Keratinocyte (primary cell): Measurements from ENCODE around the gene VPS37B. TPM values are rescaled to one million over a fixed set of nuclear protein-coding genes. Genes with fewer than 3 reads are reported as not detected.

ENCODE experiments used
- DNase-seq: peaks from one replicate; pipeline ENCODE4 v3.0.0-alpha.2; 2011; ENCODE audit warnings: low read depth, missing footprints, low spot score
- FAIRE-seq: peaks from 2 replicates; lab custom pipeline; 2011; peaks lifted over from hg19 to GRCh38; lab: Jason Lieb, UNC
- H2AFZ ChIP-seq: 2 replicates; pipeline ENCODE4 v1.6.0; 2012; ENCODE audit warnings: low read length, control low read depth, inconsistent platforms; ENCODE audit not compliant: control insufficient read depth
- H3K27ac ChIP-seq: 2 replicates; pipeline ENCODE4 v1.5.1; 2011; ENCODE audit warnings: low read length; ENCODE audit not compliant: control insufficient read depth, insufficient read depth
- H3K27me3 ChIP-seq: 3 replicates; pipeline ENCODE4 v1.6.0; 2011; ENCODE audit warnings: low read length; ENCODE audit not compliant: control insufficient read depth, insufficient read depth; ENCODE audit errors: extremely low read depth
- H3K36me3 ChIP-seq, 2 experiments: 2 replicates in 1 of 2; 3 replicates in 1 of 2; pipeline ENCODE4 v1.5.1; 2011; ENCODE audit warnings: low read length in 2 of 2, mild to moderate bottlenecking in 1 of 2; ENCODE audit not compliant: control insufficient read depth in 2 of 2, insufficient read depth in 2 of 2; ENCODE audit errors: extremely low read depth in 1 of 2
- H3K4me1 ChIP-seq: 3 replicates; pipeline ENCODE4 v1.5.1; 2011; ENCODE audit warnings: low read length; ENCODE audit not compliant: control insufficient read depth, insufficient read depth; ENCODE audit errors: extremely low read depth
- H3K4me2 ChIP-seq: 3 replicates; pipeline ENCODE4 v1.6.0; 2011; ENCODE audit warnings: low read depth, low read length; ENCODE audit not compliant: control insufficient read depth, insufficient read depth; ENCODE audit errors: extremely low read depth
- H3K4me3 ChIP-seq, 3 experiments: fragments of 200-600 bp in 1 of 3; sonication (generic) in 1 of 3; 2 replicates in 2 of 3; 3 replicates in 1 of 3; pipeline ENCODE4 v1.5.1; 2011 to 2016; ENCODE audit warnings: low read length in 3 of 3, mild to moderate bottlenecking in 3 of 3, control low read depth in 2 of 3, inconsistent platforms in 1 of 3, low read depth in 1 of 3, mixed read lengths in 1 of 3, mixed run types in 1 of 3, moderate library complexity in 1 of 3; ENCODE audit not compliant: control insufficient read depth in 2 of 3, insufficient read depth in 2 of 3; ENCODE audit errors: extremely low read depth in 1 of 3
- H3K79me2 ChIP-seq: 2 replicates; pipeline ENCODE4 v1.6.0; 2012; ENCODE audit warnings: low read length; ENCODE audit not compliant: control insufficient read depth, insufficient read depth
- H3K9ac ChIP-seq: 3 replicates; pipeline ENCODE4 v1.6.0; 2011; ENCODE audit warnings: low read length; ENCODE audit not compliant: control insufficient read depth, insufficient read depth; ENCODE audit errors: extremely low read depth
- H3K9me1 ChIP-seq: 3 replicates; pipeline ENCODE4 v1.6.0; 2011; ENCODE audit warnings: low read length; ENCODE audit not compliant: control insufficient read depth, insufficient read depth; ENCODE audit errors: extremely low read depth
- H3K9me3 ChIP-seq: 2 replicates; pipeline ENCODE4 v1.5.1; 2012; ENCODE audit warnings: low read depth, low read length; ENCODE audit not compliant: control insufficient read depth
- H4K20me1 ChIP-seq: 3 replicates; pipeline ENCODE4 v1.6.0; 2011; ENCODE audit warnings: low read length; ENCODE audit not compliant: control insufficient read depth, insufficient read depth; ENCODE audit errors: extremely low read depth
- CTCF ChIP-seq, 3 experiments: IDR thresholded peaks in 1 of 3; conservative IDR thresholded peaks in 1 of 3; optimal IDR thresholded peaks in 1 of 3; 2 replicates in 2 of 3; 3 replicates in 1 of 3; pipeline versions ENCODE3 to v1.5.1; 2011; ENCODE audit warnings: low read length in 3 of 3, mild to moderate bottlenecking in 3 of 3, moderate library complexity in 2 of 3, control low read depth in 1 of 3, inconsistent platforms in 1 of 3; ENCODE audit not compliant: insufficient read depth in 2 of 3; ENCODE audit errors: extremely low read depth in 1 of 3
- EZH2 ChIP-seq: IDR thresholded peaks from one replicate; pipeline ENCODE4 v1.6.1; 2012; ENCODE audit warnings: inconsistent platforms, mild to moderate bottlenecking, low read length, moderate library complexity
- dilution Hi-C: fragments of 300-500 bp; cut with MboI; formaldehyde crosslinking; loops from one replicate; pipeline ENCODE4 v1.7.0; 2020; ENCODE audit warnings: low sequenced_read_pairs; ENCODE audit not compliant: extremely low pct_ligation_motif_present
- polyA plus RNA-seq, 5 experiments: library from polyadenylated mRNA; depleted of rRNA in 3 of 5; stranded (reverse) in 3 of 5; stranded (forward) in 1 of 5; unstranded in 1 of 5; fragments of >200 nt; gene quantifications; 1 replicate in 1 of 5; 2 replicates in 3 of 5; 3 replicates in 1 of 5; pipeline versions ENCODE4 v1.2.1 to v1.2.3, GENCODE V29; 2011 to 2012; ENCODE audit warnings: missing spikeins in 2 of 5, low read depth in 1 of 5, low replicate concordance in 1 of 5

Gene VPS37B
- polyA plus RNA-seq, 1 donor (not counting 4 experiments of a cell fraction or from before 2014, with no cell fraction given): 34.1 TPM

GRCh38 chr12:122855071-122855829 lies 40.7 kb downstream of the VPS37B start:
- H3K27ac ChIP-seq: no peak overlapping the region
- no peak for DNase-seq
- H3K79me2 ChIP-seq: no peaks in the 10 kb centered on the region
- peaks cover 17 to 29% of the 10 kb centered on the region in 2 experiments for H3K36me3 ChIP-seq
- H3K4me3 ChIP-seq: no peak overlapping the region
- no peaks in the 10 kb centered on the region for H3K27me3 ChIP-seq
- H3K9ac ChIP-seq: no peak overlapping the region
- no peak overlapping the region for H2AFZ ChIP-seq
- TF ChIP-seq CTCF (optimal IDR thresholded peaks at IDR 0.05 in 1 of 3, IDR thresholded peaks at IDR 0.05 in 1 of 3, conservative IDR thresholded peaks at IDR 0.05 in 1 of 3; ENCODE audit: extremely low read depth in 1 of 3, insufficient read depth in 2 of 3, low read length in 3 of 3) (no peak), EZH2 (no peak)
- H4K20me1 ChIP-seq: no peaks in the 10 kb centered on the region
- no peak for FAIRE-seq
- peaks cover 6% of the 10 kb centered on the region for H3K9me1 ChIP-seq
- dilution Hi-C loops: no loop called here
- no peaks in the 10 kb centered on the region for H3K9me3 ChIP-seq
- peaks cover 15% of the 10 kb centered on the region for H3K4me1 ChIP-seq
- H3K4me2 ChIP-seq: no peak overlapping the region

- no peaks in the 10 kb centered on the region for H3K79me2 ChIP-seq
- H3K9me1 ChIP-seq: peaks cover 6% of the 10 kb centered on the region
- DNase-seq (no peak), FAIRE-seq (no peak)
- no peak overlapping the region for H3K27ac ChIP-seq
- H4K20me1 ChIP-seq: no peaks in the 10 kb centered on the region
- H3K4me3 ChIP-seq: no peak overlapping the region
- peaks cover 18 to 24% of the 10 kb centered on the region in 2 experiments for H3K36me3 ChIP-seq
- dilution Hi-C loops: no loop called here
- H3K4me1 ChIP-seq: peaks cover 15% of the 10 kb centered on the region
- TF ChIP-seq CTCF (optimal IDR thresholded peaks at IDR 0.05 in 1 of 3, IDR thresholded peaks at IDR 0.05 in 1 of 3, conservative IDR thresholded peaks at IDR 0.05 in 1 of 3; ENCODE audit: extremely low read depth in 1 of 3, insufficient read depth in 2 of 3, low read length in 3 of 3) (no peak), EZH2 (no peak)
- no peaks in the 10 kb centered on the region for H3K9me3 ChIP-seq
- H3K9ac ChIP-seq: no peak overlapping the region
- H2AFZ ChIP-seq: no peak overlapping the region
- no peaks in the 10 kb centered on the region for H3K27me3 ChIP-seq
- no peak overlapping the region for H3K4me2 ChIP-seq
Measured at GRCh38 chr12:122854554-122854953, 41.4 kb downstream of the VPS37B start.
